SK-N-SH (cell line): Measurements from ENCODE around the gene RAB11FIP5. TPM values are rescaled to one million over a fixed set of nuclear protein-coding genes. Genes with fewer than 3 reads are reported as not detected.

Experiments used
- CTCF ChIA-PET: fragments of 300-600, 350-600 bp; formaldehyde crosslinking; extraction: SDS; loops from one replicate; lab custom pipeline; 2021; lab: Yijun Ruan, JAX
- POLR2A ChIA-PET: fragments of 350-600 bp; sonication (Branson Sonifier 250); formaldehyde crosslinking; extraction: SDS; loops from one replicate; lab custom pipeline; 2020; ENCODE audit warnings: antibody characterized with exemption, inconsistent platforms; lab: Yijun Ruan, JAX
- DNase-seq: peaks from one replicate; pipeline ENCODE4 v3.0.0; 2012
- H2AFZ ChIP-seq: fragments of 200-600 bp; sonication (generic); 2 replicates; pipeline ENCODE4 v1.8.1; 2016; ENCODE audit warnings: antibody characterized with exemption, mild to moderate bottlenecking, low read depth
- H3F3A ChIP-seq: fragments of 200-600 bp; sonication (generic); replicated peaks from 2 replicates; pipeline ENCODE3; 2016; ENCODE audit warnings: antibody characterized with exemption, mild to moderate bottlenecking; ENCODE audit not compliant: insufficient read depth
- H3K27ac ChIP-seq, 2 experiments: fragments of 200-500 bp in 1 of 2; fragments of 200-600 bp in 1 of 2; sonication (Bioruptor generic) in 1 of 2; sonication (generic), shearing (Covaris generic) in 1 of 2; 2 replicates each; pipeline versions ENCODE4 v1.5.1 to v1.6.1; 2014 to 2016; ENCODE audit warnings: low read depth in 2 of 2, inconsistent platforms in 1 of 2, low read length in 1 of 2, mild to moderate bottlenecking in 1 of 2, mixed read lengths in 1 of 2
- H3K27me3 ChIP-seq: fragments of 200-600 bp; sonication (generic), shearing (Covaris generic); 2 replicates; pipeline ENCODE4 v1.6.1; 2016; ENCODE audit warnings: mixed run types; ENCODE audit not compliant: insufficient read depth
- H3K36me3 ChIP-seq, 2 experiments: fragments of 200-500 bp in 1 of 2; fragments of 200-600 bp in 1 of 2; sonication (Bioruptor generic) in 1 of 2; sonication (generic) in 1 of 2; replicated peaks in 1 of 2; 2 replicates each; pipeline versions ENCODE3 to v1.5.1; 2014 to 2016; ENCODE audit warnings: low read length in 1 of 2, mild to moderate bottlenecking in 1 of 2; ENCODE audit not compliant: insufficient read depth in 2 of 2, control insufficient read depth in 1 of 2
- H3K4me1 ChIP-seq, 2 experiments: fragments of 200-500 bp in 1 of 2; fragments of 200-600 bp in 1 of 2; sonication (Bioruptor generic) in 1 of 2; sonication (generic), shearing (Covaris generic) in 1 of 2; 2 replicates each; pipeline versions ENCODE4 v1.5.1 to v1.6.1; 2014 to 2016; ENCODE audit warnings: low read depth in 1 of 2, low read length in 1 of 2, mixed run types in 1 of 2; ENCODE audit not compliant: insufficient read depth in 2 of 2, control insufficient read depth in 1 of 2
- H3K4me2 ChIP-seq: fragments of 200-600 bp; sonication (generic), shearing (Covaris generic); 2 replicates; pipeline ENCODE4 v1.6.1; 2017; ENCODE audit warnings: mixed run types
- H3K4me3 ChIP-seq, 2 experiments: fragments of 200-500 bp in 1 of 2; fragments of 200-600 bp in 1 of 2; sonication (Bioruptor generic) in 1 of 2; sonication (generic), shearing (Covaris generic) in 1 of 2; 2 replicates each; pipeline versions ENCODE4 v1.5.1 to v1.8.1; 2014 to 2016; ENCODE audit warnings: low read depth in 2 of 2, inconsistent platforms in 1 of 2, low read length in 1 of 2, mild to moderate bottlenecking in 1 of 2, mixed read lengths in 1 of 2, moderate library complexity in 1 of 2
- H3K79me2 ChIP-seq: fragments of 200-600 bp; sonication (generic); 2 replicates; pipeline ENCODE4 v1.8.1; 2017; ENCODE audit warnings: mild to moderate bottlenecking; ENCODE audit not compliant: insufficient read depth
- H3K9ac ChIP-seq: fragments of 200-600 bp; sonication (generic); 2 replicates; pipeline ENCODE4 v1.6.1; 2017; ENCODE audit warnings: mixed run types
- H3K9me2 ChIP-seq: fragments of 200-600 bp; sonication (generic); 2 replicates; pipeline ENCODE4 v1.6.1; 2017; ENCODE audit warnings: mixed run types
- H3K9me3 ChIP-seq: fragments of 200-600 bp; sonication (generic); 2 replicates; pipeline ENCODE4 v1.6.1; 2017; ENCODE audit warnings: mixed run types, mild to moderate bottlenecking, moderate library complexity
- H4K20me1 ChIP-seq: fragments of 200-600 bp; sonication (generic); 2 replicates; pipeline ENCODE4 v1.6.1; 2017; ENCODE audit warnings: mild to moderate bottlenecking, mixed run types; ENCODE audit not compliant: insufficient read depth
- CHD2 ChIP-seq: fragments of 150-350 bp; IDR thresholded peaks from 2 replicates; pipeline ENCODE4 v1.6.1; 2018; ENCODE audit warnings: low read length; ENCODE audit not compliant: partially characterized antibody
- EZH2phosphoT487 ChIP-seq: fragments of 200-600 bp; sonication (generic); IDR thresholded peaks from 2 replicates; pipeline ENCODE4 v1.6.1; 2017; ENCODE audit warnings: low read depth, mixed run types, mild to moderate bottlenecking, antibody characterized with exemption, moderate library complexity, borderline replicate concordance
- FOSL2 ChIP-seq: IDR thresholded peaks from 2 replicates; pipeline ENCODE4 v1.4.0; 2012; ENCODE audit warnings: low read depth, mild to moderate bottlenecking, moderate library complexity, borderline replicate concordance
- FOXM1 ChIP-seq: IDR thresholded peaks from 2 replicates; pipeline ENCODE4 v1.4.0; 2012; ENCODE audit warnings: low read depth, mild to moderate bottlenecking
- SIN3A ChIP-seq: IDR thresholded peaks from 2 replicates; pipeline ENCODE4 v1.6.1; 2012; ENCODE audit warnings: low read depth, mild to moderate bottlenecking, low read length, moderate library complexity, borderline replicate concordance
- TCF12 ChIP-seq: IDR thresholded peaks from 2 replicates; pipeline ENCODE4 v1.4.0; 2012
- TEAD4 ChIP-seq: IDR thresholded peaks from 2 replicates; pipeline ENCODE4 v1.4.0; 2012; ENCODE audit warnings: mild to moderate bottlenecking, borderline replicate concordance; ENCODE audit not compliant: insufficient read depth
- YY1 ChIP-seq: IDR thresholded peaks from 2 replicates; pipeline ENCODE4 v1.4.0; 2012; ENCODE audit warnings: low read depth, mild to moderate bottlenecking
- WGBS: methylation state at CpG from one replicate; pipeline ENCODE4 v1.1.6; 2017; ENCODE audit warnings: low lambda C conversion rate; 5-methylcytosine and 5-hydroxymethylcytosine counted together
- polyA plus RNA-seq, 3 experiments: library from polyadenylated mRNA; depleted of rRNA; stranded (reverse); fragments of >200 nt; gene quantifications; 2 replicates each; pipeline ENCODE4 v1.2.3, GENCODE V29; 2012
- TF ChIP-seq, protein P1 (sequence below): IDR thresholded peaks from 2 replicates; pipeline ENCODE4 v1.6.1; 2012; ENCODE audit warnings: mild to moderate bottlenecking, low read depth, low read length, moderate library complexity
- TF ChIP-seq, protein P2 (sequence below): fragments of 200-600 bp; sonication (generic); IDR thresholded peaks from 2 replicates; pipeline ENCODE4 v1.6.1; 2017; ENCODE audit warnings: antibody characterized with exemption, mild to moderate bottlenecking, moderate library complexity
- TF ChIP-seq, protein P3 (sequence below): IDR thresholded peaks from 2 replicates; pipeline ENCODE4 v1.4.0; 2012; ENCODE audit warnings: low read depth, borderline replicate concordance
- TF ChIP-seq, protein P4 (sequence below): IDR thresholded peaks from 2 replicates; pipeline ENCODE4 v1.4.0; 2012; ENCODE audit warnings: low read depth
- TF ChIP-seq, protein P5 (sequence below): IDR thresholded peaks from 2 replicates; pipeline ENCODE4; 2012

Gene RAB11FIP5
- polyA plus RNA-seq, 1 of the 3 experiments (the other 2 are of a cell fraction): 17.1 TPM

DNA sequence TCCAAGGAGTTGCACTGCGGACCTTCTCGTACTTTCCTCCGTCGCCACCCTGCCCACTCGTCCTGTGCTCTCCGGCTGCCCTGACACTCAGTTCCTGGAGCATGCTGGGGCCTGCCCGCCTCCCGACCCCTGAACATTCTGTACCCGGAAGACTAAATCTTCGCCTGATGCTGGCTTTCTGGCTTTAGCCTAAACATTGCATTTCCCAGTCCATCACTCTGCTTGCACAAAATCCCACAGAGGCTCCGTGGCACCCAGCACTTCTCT, 40.7 kb downstream of the RAB11FIP5 start (continued):
- TF ChIP-seq, protein P1, sequence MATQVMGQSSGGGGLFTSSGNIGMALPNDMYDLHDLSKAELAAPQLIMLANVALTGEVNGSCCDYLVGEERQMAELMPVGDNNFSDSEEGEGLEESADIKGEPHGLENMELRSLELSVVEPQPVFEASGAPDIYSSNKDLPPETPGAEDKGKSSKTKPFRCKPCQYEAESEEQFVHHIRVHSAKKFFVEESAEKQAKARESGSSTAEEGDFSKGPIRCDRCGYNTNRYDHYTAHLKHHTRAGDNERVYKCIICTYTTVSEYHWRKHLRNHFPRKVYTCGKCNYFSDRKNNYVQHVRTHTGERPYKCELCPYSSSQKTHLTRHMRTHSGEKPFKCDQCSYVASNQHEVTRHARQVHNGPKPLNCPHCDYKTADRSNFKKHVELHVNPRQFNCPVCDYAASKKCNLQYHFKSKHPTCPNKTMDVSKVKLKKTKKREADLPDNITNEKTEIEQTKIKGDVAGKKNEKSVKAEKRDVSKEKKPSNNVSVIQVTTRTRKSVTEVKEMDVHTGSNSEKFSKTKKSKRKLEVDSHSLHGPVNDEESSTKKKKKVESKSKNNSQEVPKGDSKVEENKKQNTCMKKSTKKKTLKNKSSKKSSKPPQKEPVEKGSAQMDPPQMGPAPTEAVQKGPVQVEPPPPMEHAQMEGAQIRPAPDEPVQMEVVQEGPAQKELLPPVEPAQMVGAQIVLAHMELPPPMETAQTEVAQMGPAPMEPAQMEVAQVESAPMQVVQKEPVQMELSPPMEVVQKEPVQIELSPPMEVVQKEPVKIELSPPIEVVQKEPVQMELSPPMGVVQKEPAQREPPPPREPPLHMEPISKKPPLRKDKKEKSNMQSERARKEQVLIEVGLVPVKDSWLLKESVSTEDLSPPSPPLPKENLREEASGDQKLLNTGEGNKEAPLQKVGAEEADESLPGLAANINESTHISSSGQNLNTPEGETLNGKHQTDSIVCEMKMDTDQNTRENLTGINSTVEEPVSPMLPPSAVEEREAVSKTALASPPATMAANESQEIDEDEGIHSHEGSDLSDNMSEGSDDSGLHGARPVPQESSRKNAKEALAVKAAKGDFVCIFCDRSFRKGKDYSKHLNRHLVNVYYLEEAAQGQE: no peak
- TF ChIP-seq, protein P2, sequence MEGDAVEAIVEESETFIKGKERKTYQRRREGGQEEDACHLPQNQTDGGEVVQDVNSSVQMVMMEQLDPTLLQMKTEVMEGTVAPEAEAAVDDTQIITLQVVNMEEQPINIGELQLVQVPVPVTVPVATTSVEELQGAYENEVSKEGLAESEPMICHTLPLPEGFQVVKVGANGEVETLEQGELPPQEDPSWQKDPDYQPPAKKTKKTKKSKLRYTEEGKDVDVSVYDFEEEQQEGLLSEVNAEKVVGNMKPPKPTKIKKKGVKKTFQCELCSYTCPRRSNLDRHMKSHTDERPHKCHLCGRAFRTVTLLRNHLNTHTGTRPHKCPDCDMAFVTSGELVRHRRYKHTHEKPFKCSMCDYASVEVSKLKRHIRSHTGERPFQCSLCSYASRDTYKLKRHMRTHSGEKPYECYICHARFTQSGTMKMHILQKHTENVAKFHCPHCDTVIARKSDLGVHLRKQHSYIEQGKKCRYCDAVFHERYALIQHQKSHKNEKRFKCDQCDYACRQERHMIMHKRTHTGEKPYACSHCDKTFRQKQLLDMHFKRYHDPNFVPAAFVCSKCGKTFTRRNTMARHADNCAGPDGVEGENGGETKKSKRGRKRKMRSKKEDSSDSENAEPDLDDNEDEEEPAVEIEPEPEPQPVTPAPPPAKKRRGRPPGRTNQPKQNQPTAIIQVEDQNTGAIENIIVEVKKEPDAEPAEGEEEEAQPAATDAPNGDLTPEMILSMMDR: no peak
- no peak for TF ChIP-seq CHD2
- TF ChIP-seq FOSL2: no peak
- no peak for TF ChIP-seq TCF12
- no peak for TF ChIP-seq EZH2phosphoT487
- TF ChIP-seq, protein P3, sequence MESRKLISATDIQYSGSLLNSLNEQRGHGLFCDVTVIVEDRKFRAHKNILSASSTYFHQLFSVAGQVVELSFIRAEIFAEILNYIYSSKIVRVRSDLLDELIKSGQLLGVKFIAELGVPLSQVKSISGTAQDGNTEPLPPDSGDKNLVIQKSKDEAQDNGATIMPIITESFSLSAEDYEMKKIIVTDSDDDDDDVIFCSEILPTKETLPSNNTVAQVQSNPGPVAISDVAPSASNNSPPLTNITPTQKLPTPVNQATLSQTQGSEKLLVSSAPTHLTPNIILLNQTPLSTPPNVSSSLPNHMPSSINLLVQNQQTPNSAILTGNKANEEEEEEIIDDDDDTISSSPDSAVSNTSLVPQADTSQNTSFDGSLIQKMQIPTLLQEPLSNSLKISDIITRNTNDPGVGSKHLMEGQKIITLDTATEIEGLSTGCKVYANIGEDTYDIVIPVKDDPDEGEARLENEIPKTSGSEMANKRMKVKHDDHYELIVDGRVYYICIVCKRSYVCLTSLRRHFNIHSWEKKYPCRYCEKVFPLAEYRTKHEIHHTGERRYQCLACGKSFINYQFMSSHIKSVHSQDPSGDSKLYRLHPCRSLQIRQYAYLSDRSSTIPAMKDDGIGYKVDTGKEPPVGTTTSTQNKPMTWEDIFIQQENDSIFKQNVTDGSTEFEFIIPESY: no peak
- TF ChIP-seq YY1: no peak

DNA sequence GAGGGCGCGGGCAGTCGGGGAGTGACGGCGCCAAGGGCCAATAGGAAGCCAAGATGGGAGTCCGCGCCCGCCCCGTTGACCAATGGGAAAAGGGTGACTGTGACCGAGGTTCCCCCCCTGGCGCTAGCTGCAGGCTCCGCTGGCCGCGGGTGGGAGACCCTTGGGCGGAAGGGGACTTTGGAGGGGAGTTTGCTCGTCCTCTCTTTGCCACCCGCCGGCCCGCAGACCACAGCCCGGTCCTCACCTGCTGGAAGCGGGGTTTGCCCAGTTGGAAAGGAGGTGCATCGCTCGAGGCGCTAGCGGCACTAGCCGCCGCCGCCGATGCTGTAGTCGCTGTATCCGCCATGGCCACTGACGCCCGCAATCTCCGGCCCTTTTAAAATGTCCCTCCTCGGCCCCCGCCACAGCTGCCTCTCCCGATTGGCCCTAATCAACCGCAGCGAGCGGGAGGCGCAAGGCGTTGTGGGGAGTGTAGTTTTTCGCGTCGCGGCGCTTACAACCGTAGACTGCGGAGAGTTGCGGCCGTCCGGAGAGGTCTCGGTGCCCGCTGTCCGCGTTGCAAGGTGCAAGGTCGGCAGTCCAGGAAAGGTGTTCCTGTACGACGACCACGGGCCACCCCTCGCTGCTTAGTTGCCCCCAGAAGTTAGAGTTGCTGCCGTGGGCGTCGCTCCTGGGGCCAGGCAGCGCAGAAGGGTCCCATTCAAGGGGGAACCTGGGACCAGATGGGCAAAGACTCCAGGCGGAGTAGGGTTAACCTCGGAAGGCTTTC, 41.2 kb downstream of the RAB11FIP5 start, which contains the start of gene SFXN5:
Gene SFXN5 (minus strand): TSS at position 353 of the 769 bp plus-strand sequence. CDS start 7 bp downstream, at position 346.
- Histone ChIP-seq H3K79me2 (peaks cover 42% of the 10 kb centered on the region), H3K4me1 (peaks cover 3 to 15% of the 10 kb centered on the region in 2 experiments; a peak in 2 of 4 replicates), H3K4me3 (peak within 1 kb of the TSS; percentile 92 to 98), H3K9me3 (no peaks in the 10 kb centered on the region), H3F3A (no peaks in the 10 kb centered on the region), H3K9me2 (no peaks in the 10 kb centered on the region), H3K27me3 (no peaks in the 10 kb centered on the region), H3K9ac (peak within 1 kb of the TSS; percentile 90), H4K20me1 (no peaks in the 10 kb centered on the region), H3K36me3 (peaks cover 0 to 3% of the 10 kb centered on the region in 2 experiments), H3K4me2 (peak within 1 kb of the TSS; percentile 99), H3K27ac (peak within 1 kb of the TSS; percentile 81 to 88), H2AFZ (peak within 1 kb of the TSS; percentile 89)
- 3% methylated on average over 30 of the region's 67 CpGs for WGBS
- ChIA-PET POLR2A (interaction anchor here (0.6 kb wide), 3 partner anchors 31 to 43 kb away, joined by 3 to 4 read pairs (median 3); no protein-coding TSS in a partner anchor), CTCF (interaction anchor here (0.6 to 2.9 kb wide), 7 partner anchors 14 to 483 kb away, joined by 3 to 12 read pairs (median 6); no protein-coding TSS in a partner anchor)
- DNase-seq: peak; percentile 99
- TF ChIP-seq SIN3A (peak; percentile 53; the same call in 1 of the 2 replicates), FOXM1 (no peak), FOSL2 (no peak), TEAD4 (no peak), YY1 (peak; percentile 89; the same call in 1 of the 2 replicates)
- TF ChIP-seq, protein P3: no peak
- TF ChIP-seq, protein P4, sequence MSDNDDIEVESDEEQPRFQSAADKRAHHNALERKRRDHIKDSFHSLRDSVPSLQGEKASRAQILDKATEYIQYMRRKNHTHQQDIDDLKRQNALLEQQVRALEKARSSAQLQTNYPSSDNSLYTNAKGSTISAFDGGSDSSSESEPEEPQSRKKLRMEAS: peak; percentile 42; the same call in 1 of the 2 replicates
- TF ChIP-seq, protein P5, sequence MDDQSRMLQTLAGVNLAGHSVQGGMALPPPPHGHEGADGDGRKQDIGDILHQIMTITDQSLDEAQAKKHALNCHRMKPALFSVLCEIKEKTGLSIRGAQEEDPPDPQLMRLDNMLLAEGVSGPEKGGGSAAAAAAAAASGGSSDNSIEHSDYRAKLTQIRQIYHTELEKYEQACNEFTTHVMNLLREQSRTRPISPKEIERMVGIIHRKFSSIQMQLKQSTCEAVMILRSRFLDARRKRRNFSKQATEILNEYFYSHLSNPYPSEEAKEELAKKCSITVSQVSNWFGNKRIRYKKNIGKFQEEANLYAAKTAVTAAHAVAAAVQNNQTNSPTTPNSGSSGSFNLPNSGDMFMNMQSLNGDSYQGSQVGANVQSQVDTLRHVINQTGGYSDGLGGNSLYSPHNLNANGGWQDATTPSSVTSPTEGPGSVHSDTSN: peak; percentile 100
- TF ChIP-seq, protein P2: peak; percentile 25
